OCI-LY3 (cell line): ENCODE data around the gene DHX29.

Experiments used
- EZH2phosphoT487 ChIP-seq: fragments of 200-600 bp; shearing (Covaris generic); IDR thresholded peaks from 2 replicates; pipeline ENCODE4 v1.6.1; 2018; ENCODE audit warnings: antibody characterized with exemption, mixed run types, low read depth
- TF ChIP-seq, protein P1 (sequence below): fragments of 200-600, 300-600 bp; sonication (generic); IDR thresholded peaks from 2 replicates; pipeline ENCODE4 v1.5.1; 2014; ENCODE audit warnings: antibody characterized with exemption, low read length, low read depth

DNA sequence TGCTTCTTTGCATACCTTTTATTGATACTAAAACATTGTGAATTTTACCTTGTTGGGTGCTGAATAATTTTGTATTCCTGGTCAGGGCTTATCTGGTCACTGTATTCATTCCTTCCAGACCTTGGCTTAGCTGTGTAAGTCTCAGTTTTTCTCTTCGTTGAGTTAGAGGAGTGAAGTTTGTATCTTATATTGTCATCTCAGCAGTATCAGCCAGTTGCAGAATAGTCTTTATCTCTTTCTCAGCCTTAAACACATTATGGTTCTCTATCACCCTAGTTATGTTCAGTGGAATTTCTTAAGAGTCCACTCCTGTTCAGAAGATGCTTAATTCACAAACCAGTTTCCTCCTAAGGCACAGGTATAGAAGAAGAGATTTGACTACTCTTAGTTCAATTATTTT is 25.5 kb upstream of the DHX29 start:
- TF ChIP-seq, protein P1, sequence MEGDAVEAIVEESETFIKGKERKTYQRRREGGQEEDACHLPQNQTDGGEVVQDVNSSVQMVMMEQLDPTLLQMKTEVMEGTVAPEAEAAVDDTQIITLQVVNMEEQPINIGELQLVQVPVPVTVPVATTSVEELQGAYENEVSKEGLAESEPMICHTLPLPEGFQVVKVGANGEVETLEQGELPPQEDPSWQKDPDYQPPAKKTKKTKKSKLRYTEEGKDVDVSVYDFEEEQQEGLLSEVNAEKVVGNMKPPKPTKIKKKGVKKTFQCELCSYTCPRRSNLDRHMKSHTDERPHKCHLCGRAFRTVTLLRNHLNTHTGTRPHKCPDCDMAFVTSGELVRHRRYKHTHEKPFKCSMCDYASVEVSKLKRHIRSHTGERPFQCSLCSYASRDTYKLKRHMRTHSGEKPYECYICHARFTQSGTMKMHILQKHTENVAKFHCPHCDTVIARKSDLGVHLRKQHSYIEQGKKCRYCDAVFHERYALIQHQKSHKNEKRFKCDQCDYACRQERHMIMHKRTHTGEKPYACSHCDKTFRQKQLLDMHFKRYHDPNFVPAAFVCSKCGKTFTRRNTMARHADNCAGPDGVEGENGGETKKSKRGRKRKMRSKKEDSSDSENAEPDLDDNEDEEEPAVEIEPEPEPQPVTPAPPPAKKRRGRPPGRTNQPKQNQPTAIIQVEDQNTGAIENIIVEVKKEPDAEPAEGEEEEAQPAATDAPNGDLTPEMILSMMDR = no peak
- no peak for TF ChIP-seq EZH2phosphoT487
